Stomach (tissue), 4 donors: ENCODE results near the gene GRIN2C.

Source experiments
- EP300 ChIP-seq: sonication (generic); formaldehyde crosslinking; IDR thresholded peaks from one replicate; pipeline ENCODE4 v1.6.1; 2017; ENCODE audit warnings: antibody characterized with exemption
- POLR2A ChIP-seq, 4 donors: fragments of 450-650 bp; IDR thresholded peaks; one replicate each; pipeline ENCODE4 v1.6.1; 2016; ENCODE audit warnings: antibody characterized with exemption in 4 of 4, control low read depth in 2 of 4, mild to moderate bottlenecking in 1 of 4, moderate library complexity in 1 of 4
- TF ChIP-seq, protein P1 (sequence below), 7 experiments: fragments of 450-650 bp in 4 of 7; fragments of 200-600 bp in 3 of 7; sonication (generic) in 3 of 7; IDR thresholded peaks; one replicate each; pipeline ENCODE4 v1.5.1; 2016 to 2019; ENCODE audit warnings: antibody characterized with exemption in 7 of 7, control low read depth in 2 of 7, mild to moderate bottlenecking in 1 of 7

DNA sequence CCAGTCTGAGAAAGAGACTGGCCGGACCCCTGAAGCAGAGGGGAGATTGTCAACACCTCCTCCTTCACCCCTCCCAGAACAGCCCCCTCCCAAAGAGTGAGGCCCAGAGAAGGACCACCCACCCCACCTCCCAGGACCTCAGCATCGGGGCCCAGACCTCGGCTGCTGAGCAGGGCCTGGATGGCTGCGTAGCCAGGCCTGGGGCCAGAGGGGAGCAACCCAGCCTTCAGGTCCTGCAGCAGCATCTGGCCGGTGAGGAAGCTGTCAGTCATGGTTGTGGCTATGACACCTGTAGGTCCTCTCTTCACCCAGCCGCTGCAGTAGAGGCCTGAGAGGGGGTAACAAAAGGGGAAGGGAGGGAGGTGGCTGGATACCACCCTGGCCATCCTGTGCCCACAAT, 3.2 kb upstream of the GRIN2C start:
- TF ChIP-seq, protein P1, sequence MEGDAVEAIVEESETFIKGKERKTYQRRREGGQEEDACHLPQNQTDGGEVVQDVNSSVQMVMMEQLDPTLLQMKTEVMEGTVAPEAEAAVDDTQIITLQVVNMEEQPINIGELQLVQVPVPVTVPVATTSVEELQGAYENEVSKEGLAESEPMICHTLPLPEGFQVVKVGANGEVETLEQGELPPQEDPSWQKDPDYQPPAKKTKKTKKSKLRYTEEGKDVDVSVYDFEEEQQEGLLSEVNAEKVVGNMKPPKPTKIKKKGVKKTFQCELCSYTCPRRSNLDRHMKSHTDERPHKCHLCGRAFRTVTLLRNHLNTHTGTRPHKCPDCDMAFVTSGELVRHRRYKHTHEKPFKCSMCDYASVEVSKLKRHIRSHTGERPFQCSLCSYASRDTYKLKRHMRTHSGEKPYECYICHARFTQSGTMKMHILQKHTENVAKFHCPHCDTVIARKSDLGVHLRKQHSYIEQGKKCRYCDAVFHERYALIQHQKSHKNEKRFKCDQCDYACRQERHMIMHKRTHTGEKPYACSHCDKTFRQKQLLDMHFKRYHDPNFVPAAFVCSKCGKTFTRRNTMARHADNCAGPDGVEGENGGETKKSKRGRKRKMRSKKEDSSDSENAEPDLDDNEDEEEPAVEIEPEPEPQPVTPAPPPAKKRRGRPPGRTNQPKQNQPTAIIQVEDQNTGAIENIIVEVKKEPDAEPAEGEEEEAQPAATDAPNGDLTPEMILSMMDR (IDR thresholded peaks at IDR 0.05): no peak
- TF ChIP-seq POLR2A (IDR thresholded peaks at IDR 0.05) (no peak), EP300 (no peak)
